HG02610 (cell line): ENCODE measurements around the gene FH.

ENCODE experiments used
- ATAC-seq: cut with Tn5 transposase; IDR thresholded peaks from one replicate; pipeline ENCODE4 v1.9.1; 2021; ENCODE audit warnings: mild to moderate bottlenecking, moderate library complexity; ENCODE audit not compliant: unreplicated experiment

Gene FH

DNA sequence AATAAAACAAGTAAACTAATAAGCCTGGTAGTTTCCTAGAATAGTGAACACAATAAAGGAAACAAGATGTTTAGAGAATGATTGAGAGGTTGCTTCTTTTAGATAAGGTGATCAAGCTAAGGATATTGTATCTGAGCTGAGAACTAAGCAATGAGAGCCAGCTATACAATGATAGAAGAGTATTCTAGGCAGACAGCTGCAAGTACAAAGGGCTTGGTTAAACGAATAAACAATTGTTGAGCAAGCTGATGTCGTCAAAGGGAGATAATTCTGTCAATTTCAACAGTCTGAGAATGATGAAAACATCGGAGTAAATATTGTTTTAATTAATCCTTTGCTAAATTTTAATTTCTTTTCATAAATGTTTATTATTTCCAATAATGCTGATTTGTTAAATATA lies 5.5 kb upstream of the FH start:
- ATAC-seq = no peak

DNA sequence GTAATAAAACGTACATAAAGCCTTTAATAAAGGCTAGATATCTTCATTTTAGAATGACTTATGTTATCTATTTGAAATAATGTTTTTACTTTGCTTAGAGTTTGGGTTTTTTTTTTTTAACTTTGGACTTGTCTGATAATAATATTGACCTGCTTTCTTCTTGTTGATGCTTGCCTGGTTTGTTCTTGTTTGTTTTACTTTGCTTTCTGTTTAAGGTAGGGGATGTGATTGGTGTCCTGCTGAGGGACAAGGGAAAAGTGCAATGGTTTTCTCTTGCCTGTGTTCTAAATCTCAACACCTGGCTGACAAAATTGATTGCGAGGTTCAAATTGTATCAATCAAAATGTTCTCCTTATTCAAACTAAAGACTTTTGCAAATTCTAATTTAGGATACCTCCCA lies 2.2 kb upstream of the FH start:
- ATAC-seq = no peak

DNA sequence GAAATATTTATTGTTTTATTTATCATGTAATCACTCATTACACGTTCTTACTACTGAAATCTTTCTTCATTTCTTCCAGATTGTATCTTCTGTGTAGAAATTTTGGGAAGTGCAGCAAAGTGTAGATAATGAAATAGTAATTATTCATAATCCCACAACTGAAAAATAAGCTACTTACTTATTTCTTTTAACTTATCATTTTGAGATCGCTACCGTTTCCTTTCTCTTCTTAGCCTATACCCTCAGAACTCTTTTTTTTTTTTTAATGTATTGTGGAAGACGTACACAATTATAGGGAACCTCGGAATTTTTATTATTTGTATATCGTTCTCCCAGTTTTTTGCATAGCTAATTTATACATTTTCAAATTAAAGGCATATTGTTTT lies 518 bp upstream of the FH start:
- no peak for ATAC-seq

DNA sequence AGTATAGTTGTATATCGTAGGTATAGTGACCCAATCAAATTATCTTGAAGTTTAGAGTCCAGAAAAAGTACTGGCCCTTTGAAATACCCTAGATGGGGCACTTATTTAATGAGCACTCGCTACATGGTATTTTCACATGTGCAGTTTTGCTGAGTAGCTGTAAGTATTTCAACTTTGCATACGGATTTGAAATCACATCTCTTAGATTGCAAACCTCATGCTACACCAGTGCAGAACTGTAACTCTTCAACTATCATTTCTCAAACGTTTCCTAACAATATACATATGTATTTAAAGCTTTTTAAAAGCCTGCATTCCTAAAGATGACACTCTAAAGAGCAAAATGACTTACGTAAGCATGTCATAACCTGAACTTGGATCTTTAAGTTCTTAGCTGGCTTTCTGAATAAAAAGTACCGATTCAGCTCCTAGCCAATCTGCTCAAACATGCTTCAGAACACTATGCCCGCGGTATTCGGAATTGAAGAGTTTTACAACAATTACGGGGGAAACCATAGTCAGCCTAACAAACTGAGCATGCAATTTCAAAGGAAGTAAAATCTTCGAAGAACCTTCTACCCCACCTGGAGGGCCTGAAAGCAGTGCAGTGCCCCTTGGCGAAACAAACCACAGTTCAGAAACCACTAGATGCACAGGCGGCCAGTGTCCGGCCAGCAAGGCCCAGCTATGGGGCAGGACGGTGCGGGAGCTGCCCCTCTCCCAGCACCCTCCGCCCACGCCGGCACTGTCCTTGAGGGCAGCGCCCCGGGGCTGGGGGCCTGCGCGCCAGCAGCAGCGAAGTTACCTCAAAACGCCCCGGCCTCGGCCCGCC lies 863 bp downstream of the FH start:
- peak; percentile 23 for ATAC-seq

DNA sequence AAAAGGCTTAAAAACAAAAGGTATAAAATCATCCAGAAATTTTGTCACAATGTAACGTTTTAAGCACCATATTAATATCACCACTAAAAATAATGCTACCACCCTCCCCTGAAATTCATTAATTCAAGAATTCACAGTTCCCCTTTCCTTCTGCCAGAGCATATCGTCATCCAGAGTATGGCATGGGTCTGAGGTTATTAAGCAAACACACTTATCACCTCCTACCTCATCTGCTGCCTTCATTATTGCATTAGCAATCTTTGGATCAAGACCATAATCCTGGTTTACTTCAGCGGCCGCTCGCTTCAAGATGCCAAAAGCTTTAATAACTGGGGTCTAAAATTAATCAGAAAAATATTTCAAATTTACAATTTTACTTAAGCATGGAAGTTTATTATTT lies 6.2 kb downstream of the FH start:
- ATAC-seq = no peak

DNA sequence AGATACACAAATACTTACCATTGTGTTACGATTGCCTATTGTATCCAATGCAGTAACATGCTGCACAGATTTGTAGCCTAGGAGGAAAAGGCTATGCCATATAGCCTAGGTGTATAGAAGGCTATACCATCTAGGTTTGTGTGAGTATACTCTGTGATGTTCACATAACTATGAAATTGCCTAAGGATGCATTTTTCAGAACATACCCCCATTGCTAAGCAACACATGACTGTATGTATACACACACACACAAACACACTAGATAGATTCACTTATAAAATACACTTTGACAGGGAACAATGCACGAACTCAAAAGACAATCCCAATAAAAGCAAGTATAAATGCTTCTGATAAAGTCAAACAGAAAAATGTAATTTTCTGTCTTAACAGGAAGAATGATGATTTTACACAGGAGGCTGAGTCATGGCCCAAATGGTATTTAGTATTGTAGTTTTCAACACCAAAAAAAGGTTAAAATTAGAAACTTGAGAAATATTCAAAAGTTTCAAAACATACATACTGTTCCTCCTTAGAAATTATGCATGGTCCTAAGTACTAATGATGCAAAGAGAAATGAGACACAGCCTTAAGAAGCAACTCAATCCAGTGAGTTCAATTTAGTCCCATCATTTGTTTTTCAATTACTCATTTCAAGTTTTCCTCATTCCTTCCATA lies 12.2 kb downstream of the FH start:
- no peak for ATAC-seq

DNA sequence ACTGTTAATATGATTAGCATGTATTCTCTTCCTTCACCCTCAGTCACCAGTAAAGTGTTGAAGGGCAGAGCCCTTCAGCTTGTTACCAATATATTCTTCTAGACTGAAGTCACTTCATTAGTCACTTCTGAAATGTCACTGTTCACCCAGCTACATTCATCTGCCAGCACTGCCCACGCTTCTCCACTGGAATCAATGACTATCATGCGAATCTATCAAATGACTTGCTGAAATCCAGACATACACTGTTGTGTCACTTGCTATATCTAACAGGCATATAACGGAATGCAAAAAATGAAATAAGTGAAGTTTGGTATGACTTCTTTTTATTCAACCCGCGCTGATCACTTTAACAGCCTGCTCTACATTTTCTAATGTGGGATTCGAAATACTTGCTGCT lies 16.1 kb downstream of the FH start:
- no peak for ATAC-seq

DNA sequence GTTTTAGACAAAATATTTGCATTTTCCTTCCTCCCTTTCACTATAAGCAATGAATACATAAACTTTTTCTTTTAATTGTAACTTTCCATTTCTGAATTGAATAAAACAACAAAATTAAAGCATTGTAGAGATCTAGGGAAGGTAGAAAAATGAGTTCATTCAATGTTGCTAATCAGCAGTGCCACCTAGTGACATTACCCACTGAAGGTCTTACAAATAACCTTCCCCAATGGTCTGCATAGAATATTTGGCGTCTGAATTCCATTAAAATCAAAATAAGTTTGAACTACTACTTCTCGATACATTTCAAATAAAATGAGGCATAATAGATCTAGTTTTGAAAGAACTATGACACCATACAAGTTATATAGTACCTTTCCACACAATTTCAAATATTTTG lies 19.6 kb downstream of the FH start:
- ATAC-seq = no peak

DNA sequence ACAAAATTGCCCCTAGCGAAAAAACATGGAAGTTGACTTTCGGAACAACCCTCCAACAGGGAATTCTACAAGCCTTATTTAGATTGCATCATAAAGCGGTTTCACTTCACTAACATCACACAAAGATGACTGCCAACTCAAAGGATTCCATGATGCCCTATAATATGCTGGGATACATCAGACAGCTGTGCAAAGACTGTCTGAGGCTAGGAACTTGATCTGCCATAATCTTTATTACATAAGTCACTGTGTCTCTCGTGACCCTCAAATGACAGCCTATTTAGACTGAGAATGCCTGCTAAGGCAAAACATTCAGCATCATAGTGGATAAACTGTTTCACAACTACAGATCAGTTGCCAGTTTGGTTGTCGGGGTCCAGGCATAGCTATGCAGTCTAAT lies 23.8 kb downstream of the FH start:
- no peak for ATAC-seq

DNA sequence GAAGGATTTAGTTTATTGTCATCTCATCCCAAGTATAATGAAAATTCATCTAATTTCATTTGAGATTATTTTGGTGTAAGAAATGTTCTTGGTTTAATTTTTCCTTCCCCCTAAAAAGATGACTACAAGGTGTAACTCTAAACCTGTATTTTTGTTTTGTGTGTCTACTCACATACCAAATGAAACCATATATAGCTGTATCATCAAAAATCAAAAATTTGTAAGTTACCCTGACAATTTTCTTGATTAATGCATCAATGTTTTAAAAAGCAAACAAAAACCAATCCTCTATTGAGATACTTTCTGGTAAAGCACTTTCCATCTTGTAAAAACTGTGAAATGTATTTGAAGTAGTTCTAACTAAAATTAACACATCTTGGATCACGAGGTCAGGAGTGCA lies 30.8 kb downstream of the FH start:
- ATAC-seq = no peak

DNA sequence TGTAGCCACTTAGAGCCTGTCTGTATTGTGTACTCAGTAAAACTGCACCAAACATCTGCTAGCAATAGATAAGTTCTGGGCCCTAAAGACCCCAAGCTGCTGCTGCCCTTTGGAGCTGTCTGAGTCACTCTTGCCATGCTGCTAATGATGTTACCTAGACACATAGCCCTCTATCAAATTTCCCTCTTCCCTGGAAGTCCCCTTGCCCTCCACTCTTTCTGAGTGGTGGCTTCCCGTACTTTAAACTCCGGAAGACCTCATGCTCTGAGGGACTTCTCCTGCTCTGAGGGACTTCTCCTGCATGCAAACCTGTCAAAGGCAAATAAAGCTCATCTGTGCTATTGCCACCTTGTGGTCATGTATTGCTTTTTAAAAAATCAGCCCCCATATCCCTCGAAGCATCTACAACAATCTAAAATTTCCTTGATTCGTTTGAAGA lies 34.0 kb downstream of the FH start:
- ATAC-seq = peak; percentile 39

DNA sequence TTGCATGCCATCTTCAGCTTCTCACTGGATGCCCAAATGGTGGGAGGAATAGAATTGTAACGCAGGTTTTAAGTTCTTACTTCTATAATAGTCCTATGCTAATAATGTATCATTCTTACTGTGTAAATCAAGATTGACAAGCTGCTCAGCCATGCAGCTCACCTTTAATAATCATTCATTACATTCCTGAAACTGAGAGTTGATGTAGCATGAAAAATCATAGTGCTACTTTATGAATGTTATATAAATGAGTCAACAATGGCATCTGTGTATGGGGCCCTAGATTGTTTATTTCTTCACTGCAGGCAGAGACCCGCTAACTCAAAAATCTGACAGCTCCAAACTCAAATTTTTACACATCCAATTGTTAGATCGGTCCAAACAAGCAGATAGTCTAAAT lies 34.4 kb downstream of the FH start:
- peak; percentile 83 for ATAC-seq

DNA sequence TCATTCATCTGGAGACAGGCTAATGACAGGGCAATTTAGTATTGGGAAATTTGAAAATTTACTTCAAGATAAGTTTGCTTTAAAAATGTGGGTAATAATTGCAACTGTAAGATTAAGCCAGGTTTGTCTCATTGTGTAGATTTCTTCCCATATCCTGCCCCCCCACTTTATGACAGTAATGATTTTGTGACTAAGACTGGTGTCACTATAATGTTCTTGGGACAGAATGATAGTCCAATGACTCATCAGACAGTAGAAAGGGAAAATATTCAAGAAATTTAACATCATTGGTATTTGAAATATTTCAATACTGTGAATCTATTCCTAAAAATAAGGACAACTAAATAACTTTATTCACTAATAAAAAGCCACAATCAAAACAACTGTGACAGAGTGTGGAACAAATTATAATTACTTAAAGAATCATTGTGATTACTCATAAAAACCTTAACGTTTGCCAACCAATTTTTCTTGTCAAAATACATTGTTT lies 36.7 kb downstream of the FH start:
- ATAC-seq = no peak

DNA sequence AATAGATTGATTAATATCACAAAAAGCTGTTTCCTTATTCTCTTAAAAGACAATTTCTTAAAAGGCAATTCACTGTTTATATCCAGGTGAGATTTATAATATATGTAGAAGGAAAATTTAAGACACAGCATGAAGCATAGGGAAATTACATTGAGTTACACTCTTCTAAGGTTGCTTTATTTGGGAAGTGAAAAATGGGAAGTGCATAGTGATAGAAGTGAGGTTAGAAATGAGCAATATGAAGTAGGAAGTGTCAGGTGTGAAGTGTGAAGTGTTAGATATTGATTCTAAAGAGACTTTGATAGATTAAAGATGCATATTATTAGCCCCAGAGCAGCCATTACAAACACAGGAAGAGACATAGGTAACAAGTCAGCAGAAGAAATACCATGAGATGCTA lies 40.3 kb downstream of the FH start:
- no peak for ATAC-seq

DNA sequence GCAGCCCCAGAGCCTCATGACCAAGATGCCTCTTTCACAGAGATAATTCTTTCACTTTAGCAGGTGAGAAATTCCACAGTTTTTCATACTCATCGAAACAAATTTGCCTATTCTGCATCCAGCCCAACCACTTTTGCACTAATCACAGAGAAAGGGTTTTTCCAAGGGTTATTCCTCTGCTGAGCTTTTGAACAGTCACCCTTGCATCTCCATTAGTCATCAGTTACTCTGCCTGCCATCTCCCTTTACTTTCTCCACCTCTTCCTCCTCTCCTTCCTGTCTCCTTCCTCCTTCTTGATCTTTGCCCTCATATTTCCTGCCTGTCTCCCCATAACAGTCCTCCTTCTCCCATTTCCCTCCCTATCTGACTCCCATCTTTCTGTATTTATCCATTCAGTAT lies 43.9 kb downstream of the FH start:
- ATAC-seq = peak; percentile 93

DNA sequence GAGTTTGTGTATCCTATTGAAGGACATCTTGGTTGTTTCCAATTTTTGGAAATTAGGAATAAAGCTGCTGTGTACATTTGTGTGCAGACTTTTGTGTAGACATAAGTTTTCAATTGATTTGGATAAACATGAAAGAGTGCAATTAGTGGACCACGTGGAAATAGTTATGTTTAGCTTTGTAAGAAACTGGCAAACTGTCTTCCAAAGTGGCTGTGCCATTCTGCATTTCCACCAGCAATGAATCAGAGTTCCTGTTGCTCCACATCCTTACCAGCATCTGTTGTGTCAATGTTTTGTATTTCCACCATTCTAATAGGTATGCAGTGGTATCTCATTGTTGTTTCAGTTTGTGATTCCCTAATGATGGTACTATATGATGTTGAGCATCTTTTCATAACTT lies 46.5 kb downstream of the FH start:
- ATAC-seq = no peak

DNA sequence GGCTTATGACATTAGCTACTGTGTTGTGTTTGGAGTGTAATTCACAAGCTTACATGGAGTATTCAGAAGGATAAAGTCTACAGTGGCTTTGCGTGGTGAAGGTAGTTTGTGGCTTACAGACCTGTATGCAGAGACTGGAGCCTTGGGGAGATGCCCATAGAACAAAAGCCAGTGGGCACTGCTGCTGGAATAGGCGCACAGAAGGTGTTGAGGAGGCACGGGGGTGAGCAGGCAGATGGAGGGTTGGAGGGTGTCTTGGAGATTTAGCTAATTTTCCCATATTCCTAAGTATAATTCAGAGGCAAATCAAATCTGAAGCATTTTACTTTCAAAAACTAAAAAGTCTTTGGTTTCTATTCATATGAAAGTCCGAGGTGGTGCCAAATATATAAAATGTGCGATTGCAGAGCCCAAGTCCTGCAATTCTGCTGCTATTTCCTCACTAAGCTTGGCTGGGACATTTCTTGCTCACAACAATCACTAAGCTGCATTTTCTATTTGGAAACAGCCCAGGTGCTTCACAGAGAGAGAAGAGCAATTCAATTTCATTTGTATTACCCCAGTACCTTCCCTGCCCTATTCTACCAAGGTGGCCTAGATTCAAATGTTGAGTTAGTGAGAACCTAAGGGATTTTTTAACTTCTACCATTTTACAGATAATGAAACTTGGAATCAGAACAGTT lies 48.5 kb downstream of the FH start:
- ATAC-seq = no peak

DNA sequence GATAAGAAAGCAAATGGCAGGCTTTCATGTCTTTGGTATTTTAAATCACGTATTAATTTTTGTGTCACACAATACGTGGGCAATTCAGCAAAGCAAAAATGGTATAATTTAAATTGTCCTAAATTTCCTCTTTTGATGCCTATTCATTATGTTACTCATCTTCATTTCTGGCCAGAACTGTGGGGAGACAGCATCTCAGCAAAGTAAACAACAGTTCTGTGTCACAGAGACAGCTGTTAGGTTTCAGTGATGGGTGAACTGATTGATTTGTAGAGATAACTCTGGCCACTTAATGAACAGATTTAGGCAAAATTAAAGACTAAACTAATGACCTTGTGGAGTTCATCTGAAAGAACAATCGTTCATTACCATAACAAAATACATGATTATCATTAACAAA lies 49.2 kb downstream of the FH start:
- no peak for ATAC-seq

DNA sequence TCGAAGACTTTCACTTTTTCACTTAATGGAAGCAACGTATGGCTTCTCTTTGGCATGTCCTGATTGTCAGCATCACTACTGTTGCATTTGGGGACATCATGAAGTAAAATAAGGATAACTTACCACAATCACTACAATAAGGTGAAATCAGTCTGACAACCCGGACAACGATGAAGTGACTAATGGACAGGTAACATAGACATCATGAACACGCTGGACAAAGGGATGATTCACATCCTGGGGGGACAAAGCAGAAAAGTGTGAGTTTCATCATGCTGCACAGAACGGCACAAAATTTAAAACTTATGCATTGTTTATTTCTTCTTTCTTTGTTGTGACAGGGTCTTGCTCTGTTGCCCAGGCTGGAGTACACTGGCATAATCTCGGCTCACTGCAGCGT lies 53.9 kb downstream of the FH start:
- ATAC-seq = no peak

DNA sequence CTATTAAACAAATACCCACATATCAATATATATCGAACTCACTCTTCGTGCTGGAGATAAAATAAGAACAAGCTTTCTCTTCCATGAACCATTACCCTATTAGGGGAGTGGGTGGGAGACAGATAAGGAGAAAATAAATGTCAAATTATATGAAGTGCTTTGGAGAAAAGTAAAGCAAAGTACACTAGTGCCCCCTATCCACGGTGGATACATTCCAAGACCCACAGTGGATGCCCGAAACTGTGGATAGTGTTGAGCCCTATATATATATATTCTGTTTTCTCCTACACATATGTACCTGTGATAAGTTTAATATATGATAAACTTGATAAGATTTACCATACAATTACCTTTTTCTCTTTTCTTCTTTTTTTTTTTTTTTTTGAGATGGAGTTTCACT lies 54.6 kb downstream of the FH start:
- no peak for ATAC-seq

DNA sequence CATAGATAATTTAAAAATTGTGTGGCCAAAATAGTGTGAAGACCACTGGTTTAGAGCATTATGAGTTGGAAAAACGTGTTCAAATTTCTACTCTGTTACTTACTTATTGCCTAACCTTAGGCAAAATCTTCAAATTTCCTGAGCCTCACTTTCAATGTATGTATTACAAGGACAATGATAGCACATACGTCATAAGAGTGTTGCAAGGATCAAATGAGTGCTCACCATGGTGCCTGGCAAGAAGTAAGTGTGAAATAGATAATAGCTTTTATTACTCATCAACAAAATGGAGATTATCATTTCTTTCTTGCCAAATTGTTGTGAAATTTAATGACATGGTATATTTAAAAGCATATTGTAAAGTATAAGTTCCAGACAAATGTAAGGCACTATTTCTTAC lies 57.2 kb downstream of the FH start:
- no peak for ATAC-seq
